22Rv1 (cell line): Measurements from ENCODE around the gene PTPRG.

Experiments
- H3K27ac ChIP-seq: fragments of 450-650 bp; 2 replicates; pipeline ENCODE4 v1.5.1; 2017
- ZFX ChIP-seq: fragments of 450-650 bp; IDR thresholded peaks from 2 replicates; pipeline ENCODE4 v1.6.1; 2017; ENCODE audit warnings: antibody characterized with exemption, borderline replicate concordance
- TF ChIP-seq, protein P1 (sequence below): fragments of 450-650 bp; IDR thresholded peaks from 2 replicates; pipeline ENCODE4 v1.5.1; 2017; ENCODE audit warnings: mild to moderate bottlenecking

The PTPRG gene

DNA sequence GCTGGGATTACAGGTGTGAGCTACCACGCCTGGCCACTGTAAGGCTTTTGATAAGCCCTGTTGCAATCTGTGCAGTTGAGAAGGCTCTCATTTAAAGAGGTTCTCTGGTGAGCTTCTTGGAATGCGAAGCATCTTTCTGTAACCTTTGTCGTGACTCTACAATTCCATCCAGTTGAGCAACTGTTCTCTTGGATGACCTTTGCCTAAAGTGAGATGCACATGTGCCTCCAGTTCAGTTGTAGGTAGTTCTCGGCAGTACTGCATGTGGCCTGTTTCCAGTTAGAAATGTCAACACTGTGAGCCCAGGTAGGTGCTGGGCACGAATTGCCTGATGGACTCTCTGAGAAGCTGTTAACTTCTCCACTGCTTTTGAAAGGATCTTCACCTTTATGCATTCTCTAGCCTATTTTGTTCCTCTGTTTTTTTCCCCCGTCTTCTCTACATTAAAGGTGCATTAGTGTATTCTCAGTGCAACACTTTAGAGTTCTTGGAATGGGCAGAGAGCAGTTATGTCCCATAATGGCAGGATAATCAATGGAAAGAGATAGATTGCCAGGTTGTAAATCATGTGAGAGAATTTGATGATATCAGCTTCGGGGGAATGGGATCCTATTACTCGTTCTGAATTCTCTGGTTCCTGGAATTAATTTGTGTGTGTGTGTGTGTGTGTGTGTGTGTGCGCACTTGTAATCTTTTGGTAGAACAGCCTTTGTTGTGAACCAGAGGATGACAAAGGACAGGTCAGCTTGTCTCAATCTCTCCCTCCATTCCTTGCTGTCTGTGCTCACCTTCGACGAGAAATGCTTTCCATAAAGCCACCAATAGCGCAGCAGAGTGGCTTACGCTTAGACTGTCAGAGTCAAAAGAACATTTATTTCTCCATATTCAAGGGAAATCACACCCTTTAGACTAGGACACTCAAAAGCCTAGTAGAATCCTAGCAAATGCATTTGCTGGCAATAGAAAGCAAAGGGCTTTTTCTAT lies 51.1 kb downstream of the PTPRG start:
- H3K27ac ChIP-seq = no peak overlapping the region
- TF ChIP-seq, protein P1, sequence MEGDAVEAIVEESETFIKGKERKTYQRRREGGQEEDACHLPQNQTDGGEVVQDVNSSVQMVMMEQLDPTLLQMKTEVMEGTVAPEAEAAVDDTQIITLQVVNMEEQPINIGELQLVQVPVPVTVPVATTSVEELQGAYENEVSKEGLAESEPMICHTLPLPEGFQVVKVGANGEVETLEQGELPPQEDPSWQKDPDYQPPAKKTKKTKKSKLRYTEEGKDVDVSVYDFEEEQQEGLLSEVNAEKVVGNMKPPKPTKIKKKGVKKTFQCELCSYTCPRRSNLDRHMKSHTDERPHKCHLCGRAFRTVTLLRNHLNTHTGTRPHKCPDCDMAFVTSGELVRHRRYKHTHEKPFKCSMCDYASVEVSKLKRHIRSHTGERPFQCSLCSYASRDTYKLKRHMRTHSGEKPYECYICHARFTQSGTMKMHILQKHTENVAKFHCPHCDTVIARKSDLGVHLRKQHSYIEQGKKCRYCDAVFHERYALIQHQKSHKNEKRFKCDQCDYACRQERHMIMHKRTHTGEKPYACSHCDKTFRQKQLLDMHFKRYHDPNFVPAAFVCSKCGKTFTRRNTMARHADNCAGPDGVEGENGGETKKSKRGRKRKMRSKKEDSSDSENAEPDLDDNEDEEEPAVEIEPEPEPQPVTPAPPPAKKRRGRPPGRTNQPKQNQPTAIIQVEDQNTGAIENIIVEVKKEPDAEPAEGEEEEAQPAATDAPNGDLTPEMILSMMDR = no peak
- TF ChIP-seq ZFX = no peak

GRCh38 chr3:61613666-61614065 lies 52.3 kb downstream of the PTPRG start:
- H3K27ac ChIP-seq = no peak overlapping the region
- TF ChIP-seq, protein P1 = no peak
- no peak for TF ChIP-seq ZFX

DNA sequence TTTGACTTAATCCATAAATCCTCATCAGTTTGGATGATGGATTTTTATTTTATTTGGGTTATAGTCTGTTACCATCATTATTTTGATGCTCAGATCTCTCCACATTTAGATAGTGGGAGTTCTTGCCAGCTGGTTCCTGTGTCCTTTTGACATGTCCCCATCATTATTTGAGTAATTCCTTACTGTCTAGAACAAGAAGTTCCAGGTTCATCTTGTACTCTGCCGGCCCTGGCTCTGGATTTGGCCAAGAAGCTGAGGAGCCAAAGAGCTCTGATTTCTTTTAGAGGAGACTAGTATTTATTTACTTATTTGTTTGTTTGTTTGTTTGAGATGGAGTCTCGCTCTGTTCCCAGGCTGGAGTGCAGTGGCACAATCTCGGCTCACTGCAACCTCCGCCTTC lies 54.3 kb downstream of the PTPRG start:
- H3K27ac ChIP-seq = no peak overlapping the region
- no peak for TF ChIP-seq ZFX
- TF ChIP-seq, protein P1 = no peak

DNA sequence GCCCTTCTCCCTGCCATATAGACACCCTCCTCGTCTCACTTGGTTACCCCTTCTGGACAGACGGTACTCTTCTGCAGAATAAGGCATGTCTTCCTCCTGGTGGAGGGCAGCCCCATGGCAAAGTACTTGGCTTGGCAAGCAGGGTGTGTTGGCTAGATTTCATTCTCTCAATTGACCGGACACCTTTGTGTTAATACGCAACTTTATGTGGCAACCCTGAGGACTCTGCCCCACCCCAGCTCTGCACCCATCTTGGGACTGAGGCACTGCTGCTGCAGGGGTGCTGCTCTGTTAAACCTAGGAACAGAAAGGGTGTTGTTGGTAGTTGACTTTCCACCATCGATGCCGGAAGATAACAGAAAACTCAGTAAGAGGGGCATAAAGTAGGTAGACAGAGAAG lies 55.2 kb downstream of the PTPRG start:
- no peak overlapping the region for H3K27ac ChIP-seq
- TF ChIP-seq, protein P1 = no peak
- TF ChIP-seq ZFX = no peak

GRCh38 chr3:61617041-61617440 lies 55.7 kb downstream of the PTPRG start:
- no peak overlapping the region for H3K27ac ChIP-seq
- TF ChIP-seq ZFX = no peak
- TF ChIP-seq, protein P1 = no peak

DNA sequence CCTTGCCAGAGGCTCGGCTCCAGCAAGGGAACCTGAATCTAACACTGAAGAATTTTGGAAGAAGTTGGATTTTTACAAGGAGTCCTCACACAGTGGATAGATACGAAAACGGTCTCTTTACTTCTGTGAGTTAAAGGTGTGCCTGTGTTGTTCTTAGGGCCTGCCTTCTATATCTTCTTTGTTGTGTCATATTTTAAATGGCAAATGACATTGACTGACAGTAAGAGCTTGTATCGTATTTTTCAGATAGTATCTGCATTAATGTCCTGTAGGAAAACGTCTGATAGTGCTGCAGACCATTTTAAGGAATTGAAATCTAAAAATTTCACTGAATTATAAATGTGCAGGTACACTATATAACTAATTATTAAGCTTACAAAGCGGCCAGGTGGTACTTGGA lies 56.3 kb downstream of the PTPRG start:
- TF ChIP-seq, protein P1 = no peak
- no peak for TF ChIP-seq ZFX

GRCh38 chr3:61618231-61618630 lies 56.9 kb downstream of the PTPRG start:
- no peak overlapping the region for H3K27ac ChIP-seq
- TF ChIP-seq, protein P1 = no peak
- no peak for TF ChIP-seq ZFX

More for the DNA sequence above, 56.3 kb downstream of the PTPRG start:
- H3K27ac ChIP-seq = no peak overlapping the region
